ENCODE measurements around the gene CEP85L.

The CEP85L gene

GRCh38 chr6:118548136-118548535 lies 103.3 kb downstream of the CEP85L start, which contains the start of gene PLN:
Gene PLN, plus strand, starts transcription at chr6:118548296. Its CDS starts 10,626 bp downstream, at chr6:118558922.
- no peaks in the 10 kb centered on the region for H3K79me1 ChIP-seq (ENCODE audit: low read length)
- no peak for DNase-seq
- H3K27me3 ChIP-seq (ENCODE audit: insufficient read depth, low read length) = no peaks in the 10 kb centered on the region
- H3K18ac ChIP-seq (ENCODE audit: low read length) = no peak within 1 kb of the TSS
- no peak within 1 kb of the TSS for H3K9ac ChIP-seq (ENCODE audit: low read length)
- no peaks in the 10 kb centered on the region for H3K4me1 ChIP-seq (ENCODE audit: control insufficient read depth in 1 of 2, insufficient read depth in 2 of 2, low read length in 2 of 2)
- H3K14ac ChIP-seq (ENCODE audit: low read length) = no peak within 1 kb of the TSS
- no peak within 1 kb of the TSS for H2BK120ac ChIP-seq (ENCODE audit: insufficient read depth, low read length, poor library complexity)
- no peaks in the 10 kb centered on the region for H3K9me3 ChIP-seq (ENCODE audit: insufficient read depth, low read depth, low read length)
- no CpG with 5 or more reads among the region's 3 CpGs for WGBS (ENCODE audit: extremely low coverage, insufficient coverage, insufficient read length)
- no peak within 1 kb of the TSS for H3K4me3 ChIP-seq (ENCODE audit: low read depth, low read length)
- no peak within 1 kb of the TSS for H2BK12ac ChIP-seq (ENCODE audit: low read length)
- no peak within 1 kb of the TSS for H2BK5ac ChIP-seq (ENCODE audit: low read depth, low read length, poor library complexity)
- H4K91ac ChIP-seq (ENCODE audit: low read depth, low read length) = no peak within 1 kb of the TSS
- no peaks in the 10 kb centered on the region for H3K36me3 ChIP-seq (ENCODE audit: control insufficient read depth in 1 of 2, insufficient read depth in 2 of 2, low read length in 2 of 2)
- H3K27ac ChIP-seq (ENCODE audit: low read depth, low read length) = no peak within 1 kb of the TSS
- no peak within 1 kb of the TSS for H3K4ac ChIP-seq (ENCODE audit: low read depth, low read length)
- H3K23ac ChIP-seq (ENCODE audit: low read length) = no peak within 1 kb of the TSS
- no peak within 1 kb of the TSS for H2AFZ ChIP-seq (ENCODE audit: insufficient read depth, low read length, poor library complexity)
- H4K12ac ChIP-seq (ENCODE audit: low read depth, low read length) = no peak within 1 kb of the TSS
- H3K4me2 ChIP-seq (ENCODE audit: low read length) = no peak within 1 kb of the TSS
- H3K79me2 ChIP-seq (ENCODE audit: control insufficient read depth, insufficient read depth, low read length, poor library complexity) = no peaks in the 10 kb centered on the region
- H2AK5ac ChIP-seq (ENCODE audit: low read length) = no peak within 1 kb of the TSS
- no peak within 1 kb of the TSS for H4K8ac ChIP-seq (ENCODE audit: low read depth, low read length)

GRCh38 chr6:118546880-118547218 lies 104.5 kb downstream of the CEP85L start:
- no peak overlapping the region for H3K23ac ChIP-seq (ENCODE audit: low read length)

GRCh38 chr6:118546164-118546879 lies 105.1 kb downstream of the CEP85L start:
- Histone ChIP-seq H3K4me3 (ENCODE audit: low read depth, low read length) (no peak overlapping the region), H4K8ac (ENCODE audit: low read depth, low read length) (no peak overlapping the region), H3K23ac (ENCODE audit: low read length) (no peak overlapping the region), H2BK5ac (ENCODE audit: low read depth, low read length, poor library complexity) (no peak overlapping the region), H3K14ac (ENCODE audit: low read length) (no peak overlapping the region), H3K79me2 (ENCODE audit: control insufficient read depth, insufficient read depth, low read length, poor library complexity) (no peaks in the 10 kb centered on the region), H3K18ac (ENCODE audit: low read length) (no peak overlapping the region), H3K4me1 (ENCODE audit: control insufficient read depth in 1 of 2, insufficient read depth in 2 of 2, low read length in 2 of 2) (no peaks in the 10 kb centered on the region), H3K4ac (ENCODE audit: low read depth, low read length) (no peak overlapping the region), H3K9me3 (ENCODE audit: insufficient read depth, low read depth, low read length) (no peaks in the 10 kb centered on the region), H3K79me1 (ENCODE audit: low read length) (no peaks in the 10 kb centered on the region), H3K36me3 (ENCODE audit: control insufficient read depth in 1 of 2, insufficient read depth in 2 of 2, low read length in 2 of 2) (no peaks in the 10 kb centered on the region), H4K91ac (ENCODE audit: low read depth, low read length) (no peak overlapping the region), H2AFZ (ENCODE audit: insufficient read depth, low read length, poor library complexity) (no peak overlapping the region), H3K9ac (ENCODE audit: low read length) (no peak overlapping the region), H3K4me2 (ENCODE audit: low read length) (no peak overlapping the region), H2BK120ac (ENCODE audit: insufficient read depth, low read length, poor library complexity) (no peak overlapping the region), H4K12ac (ENCODE audit: low read depth, low read length) (no peak overlapping the region), H2BK12ac (ENCODE audit: low read length) (no peak overlapping the region), H3K27ac (ENCODE audit: low read depth, low read length) (no peak overlapping the region), H3K27me3 (ENCODE audit: insufficient read depth, low read length) (no peaks in the 10 kb centered on the region), H2AK5ac (ENCODE audit: low read length) (no peak overlapping the region)
- DNase-seq = no peak
- no CpG with 5 or more reads among the region's 4 CpGs for WGBS (ENCODE audit: extremely low coverage, insufficient coverage, insufficient read length)

More at GRCh38 chr6:118546880-118547218, 104.5 kb downstream of the CEP85L start:
- H2AK5ac ChIP-seq (ENCODE audit: low read length) = no peak overlapping the region
- WGBS (ENCODE audit: extremely low coverage, insufficient coverage, insufficient read length) = no CpG with 5 or more reads among the region's 1 CpG
- H3K4ac ChIP-seq (ENCODE audit: low read depth, low read length) = no peak overlapping the region
- H4K91ac ChIP-seq (ENCODE audit: low read depth, low read length) = no peak overlapping the region
- no peak for DNase-seq
- H3K27me3 ChIP-seq (ENCODE audit: insufficient read depth, low read length) = no peaks in the 10 kb centered on the region
- H3K14ac ChIP-seq (ENCODE audit: low read length) = no peak overlapping the region
- no peaks in the 10 kb centered on the region for H3K79me2 ChIP-seq (ENCODE audit: control insufficient read depth, insufficient read depth, low read length, poor library complexity)
- H3K79me1 ChIP-seq (ENCODE audit: low read length) = no peaks in the 10 kb centered on the region
- H2AFZ ChIP-seq (ENCODE audit: insufficient read depth, low read length, poor library complexity) = no peak overlapping the region
- no peaks in the 10 kb centered on the region for H3K36me3 ChIP-seq (ENCODE audit: control insufficient read depth in 1 of 2, insufficient read depth in 2 of 2, low read length in 2 of 2)
- H2BK12ac ChIP-seq (ENCODE audit: low read length) = no peak overlapping the region
- no peak overlapping the region for H3K4me2 ChIP-seq (ENCODE audit: low read length)
- H3K9ac ChIP-seq (ENCODE audit: low read length) = no peak overlapping the region
- H3K18ac ChIP-seq (ENCODE audit: low read length) = no peak overlapping the region
- no peak overlapping the region for H2BK5ac ChIP-seq (ENCODE audit: low read depth, low read length, poor library complexity)
- no peak overlapping the region for H4K8ac ChIP-seq (ENCODE audit: low read depth, low read length)
- H3K4me1 ChIP-seq (ENCODE audit: control insufficient read depth in 1 of 2, insufficient read depth in 2 of 2, low read length in 2 of 2) = no peaks in the 10 kb centered on the region
- no peak overlapping the region for H3K27ac ChIP-seq (ENCODE audit: low read depth, low read length)
- H3K9me3 ChIP-seq (ENCODE audit: insufficient read depth, low read depth, low read length) = no peaks in the 10 kb centered on the region
- no peak overlapping the region for H4K12ac ChIP-seq (ENCODE audit: low read depth, low read length)
- H2BK120ac ChIP-seq (ENCODE audit: insufficient read depth, low read length, poor library complexity) = no peak overlapping the region
- H3K4me3 ChIP-seq (ENCODE audit: low read depth, low read length) = no peak overlapping the region

GRCh38 chr6:118544105-118544504 lies 107.3 kb downstream of the CEP85L start:
- Histone ChIP-seq H3K14ac (ENCODE audit: low read length) (no peak overlapping the region), H2BK5ac (ENCODE audit: low read depth, low read length, poor library complexity) (no peak overlapping the region), H3K4me1 (ENCODE audit: control insufficient read depth in 1 of 2, insufficient read depth in 2 of 2, low read length in 2 of 2) (no peaks in the 10 kb centered on the region), H3K27me3 (ENCODE audit: insufficient read depth, low read length) (no peaks in the 10 kb centered on the region), H2BK120ac (ENCODE audit: insufficient read depth, low read length, poor library complexity) (no peak overlapping the region), H3K4ac (ENCODE audit: low read depth, low read length) (no peak overlapping the region), H4K91ac (ENCODE audit: low read depth, low read length) (no peak overlapping the region), H3K4me2 (ENCODE audit: low read length) (no peak overlapping the region), H3K18ac (ENCODE audit: low read length) (no peak overlapping the region), H3K4me3 (ENCODE audit: low read depth, low read length) (no peak overlapping the region), H4K12ac (ENCODE audit: low read depth, low read length) (no peak overlapping the region), H3K79me2 (ENCODE audit: control insufficient read depth, insufficient read depth, low read length, poor library complexity) (no peaks in the 10 kb centered on the region), H2AK5ac (ENCODE audit: low read length) (no peak overlapping the region), H3K27ac (ENCODE audit: low read depth, low read length) (no peak overlapping the region), H3K23ac (ENCODE audit: low read length) (no peak overlapping the region), H2AFZ (ENCODE audit: insufficient read depth, low read length, poor library complexity) (no peak overlapping the region), H2BK12ac (ENCODE audit: low read length) (no peak overlapping the region), H4K8ac (ENCODE audit: low read depth, low read length) (no peak overlapping the region), H3K36me3 (ENCODE audit: control insufficient read depth in 1 of 2, insufficient read depth in 2 of 2, low read length in 2 of 2) (no peaks in the 10 kb centered on the region), H3K79me1 (ENCODE audit: low read length) (no peaks in the 10 kb centered on the region), H3K9me3 (ENCODE audit: insufficient read depth, low read depth, low read length) (no peaks in the 10 kb centered on the region), H3K9ac (ENCODE audit: low read length) (no peak overlapping the region)
- no peak for DNase-seq
- WGBS (ENCODE audit: extremely low coverage, insufficient coverage, insufficient read length) = no CpG with 5 or more reads among the region's 3 CpGs
